ENCODE measurements around the gene FAM47E. TPM values are rescaled to one million over a fixed set of nuclear protein-coding genes. Genes with fewer than 3 reads are reported as not detected.
"Not testable (repeated sequence)": the region's sequence is repeated elsewhere in the genome, so short reads cannot be mapped to it uniquely, and the experiment has no call there.

FAM47E gene
- total RNA-seq, 6 experiments from 2014 or later: 0.17 TPM; not detected in 5

DNA sequence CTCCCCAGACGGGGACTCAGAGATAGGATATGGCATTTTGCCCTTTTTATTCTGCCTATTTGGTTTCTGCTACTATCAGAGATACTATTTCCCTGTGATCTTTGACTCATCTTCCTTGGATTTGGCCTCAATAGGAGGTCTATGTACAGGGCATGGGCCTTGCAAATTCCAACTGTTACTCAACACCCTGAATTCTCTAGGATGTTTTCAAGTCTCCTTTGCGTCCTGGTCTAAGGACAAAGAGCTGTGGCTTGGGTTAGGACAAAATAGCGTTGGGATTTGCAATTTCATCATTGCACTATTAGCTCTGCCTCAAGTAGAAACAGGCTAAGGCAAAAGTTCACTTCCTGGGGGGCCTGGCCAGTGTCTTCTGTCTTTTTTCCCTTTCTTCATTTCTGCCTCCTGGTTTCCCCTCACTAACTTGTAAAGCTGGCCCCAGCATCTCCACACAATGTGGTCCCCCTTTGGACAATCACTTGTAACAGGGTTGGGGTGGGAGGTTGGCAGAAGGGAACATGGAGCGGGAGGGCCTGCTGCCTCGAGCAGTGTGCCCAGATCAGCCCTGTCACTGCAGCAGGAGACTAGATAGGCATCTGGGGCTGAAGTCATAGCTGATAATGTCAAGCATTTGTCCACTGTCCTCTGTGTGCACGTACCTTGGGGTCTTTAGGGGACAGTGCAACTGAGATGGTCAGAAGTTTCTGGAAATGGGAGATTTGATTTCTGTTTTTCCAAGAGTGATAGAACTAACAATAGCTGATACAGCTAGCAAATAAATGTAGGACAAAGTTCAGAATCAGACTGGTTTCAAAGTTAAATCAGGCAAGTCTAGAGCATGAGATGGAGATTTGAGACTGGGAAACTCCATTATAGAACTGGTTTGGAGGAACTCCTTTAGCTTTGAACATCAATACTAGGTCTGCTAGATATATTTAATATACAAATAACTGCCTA, 29.2 kb downstream of the FAM47E start:
- H3K9me3 Mint-ChIP-seq: peaks cover 5% of the 10 kb centered on the region; the same call in 1 of the 2 replicates
- H3K36me3 Mint-ChIP-seq (ENCODE audit: low read depth): no peaks in the 10 kb centered on the region
- H3K27me3 Mint-ChIP-seq (ENCODE audit: insufficient read depth): peaks cover 22% of the 10 kb centered on the region
- H3K4me3 Mint-ChIP-seq: no peak overlapping the region
- no peak overlapping the region for H3K27ac Mint-ChIP-seq
- H3K4me1 Mint-ChIP-seq (ENCODE audit: low read depth): peaks cover 7% of the 10 kb centered on the region
- TF ChIP-seq, protein P1, sequence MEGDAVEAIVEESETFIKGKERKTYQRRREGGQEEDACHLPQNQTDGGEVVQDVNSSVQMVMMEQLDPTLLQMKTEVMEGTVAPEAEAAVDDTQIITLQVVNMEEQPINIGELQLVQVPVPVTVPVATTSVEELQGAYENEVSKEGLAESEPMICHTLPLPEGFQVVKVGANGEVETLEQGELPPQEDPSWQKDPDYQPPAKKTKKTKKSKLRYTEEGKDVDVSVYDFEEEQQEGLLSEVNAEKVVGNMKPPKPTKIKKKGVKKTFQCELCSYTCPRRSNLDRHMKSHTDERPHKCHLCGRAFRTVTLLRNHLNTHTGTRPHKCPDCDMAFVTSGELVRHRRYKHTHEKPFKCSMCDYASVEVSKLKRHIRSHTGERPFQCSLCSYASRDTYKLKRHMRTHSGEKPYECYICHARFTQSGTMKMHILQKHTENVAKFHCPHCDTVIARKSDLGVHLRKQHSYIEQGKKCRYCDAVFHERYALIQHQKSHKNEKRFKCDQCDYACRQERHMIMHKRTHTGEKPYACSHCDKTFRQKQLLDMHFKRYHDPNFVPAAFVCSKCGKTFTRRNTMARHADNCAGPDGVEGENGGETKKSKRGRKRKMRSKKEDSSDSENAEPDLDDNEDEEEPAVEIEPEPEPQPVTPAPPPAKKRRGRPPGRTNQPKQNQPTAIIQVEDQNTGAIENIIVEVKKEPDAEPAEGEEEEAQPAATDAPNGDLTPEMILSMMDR (IDR thresholded peaks at IDR 0.05): no peak
- no peak for DNase-seq

DNA sequence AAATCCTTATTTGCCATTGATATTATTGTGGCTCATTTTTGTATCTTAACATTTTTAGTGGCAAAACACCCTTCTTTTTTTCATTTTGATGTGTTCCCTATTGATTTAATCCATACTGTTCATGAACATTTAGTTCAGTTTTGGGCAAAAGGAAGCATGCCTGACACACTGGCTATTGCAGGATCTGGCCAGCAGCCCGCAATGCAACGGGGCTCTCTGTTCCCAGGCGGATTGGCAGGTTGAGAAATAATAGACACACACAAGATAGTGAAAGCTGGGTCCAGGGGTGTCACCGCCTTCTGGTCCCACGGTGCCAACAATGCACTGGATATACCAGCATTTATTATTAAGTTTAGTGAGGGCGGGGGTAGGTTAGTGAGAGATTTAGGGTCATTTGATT, 30.1 kb downstream of the FAM47E start:
- not testable (repeated sequence) for H3K4me3 Mint-ChIP-seq; DNase-seq; H3K36me3 Mint-ChIP-seq (ENCODE audit: low read depth); H3K27ac Mint-ChIP-seq; H3K4me1 Mint-ChIP-seq (ENCODE audit: low read depth)
- H3K9me3 Mint-ChIP-seq: peaks cover 13% of the 10 kb centered on the region
- H3K27me3 Mint-ChIP-seq (ENCODE audit: insufficient read depth): peaks cover 20% of the 10 kb centered on the region

DNA sequence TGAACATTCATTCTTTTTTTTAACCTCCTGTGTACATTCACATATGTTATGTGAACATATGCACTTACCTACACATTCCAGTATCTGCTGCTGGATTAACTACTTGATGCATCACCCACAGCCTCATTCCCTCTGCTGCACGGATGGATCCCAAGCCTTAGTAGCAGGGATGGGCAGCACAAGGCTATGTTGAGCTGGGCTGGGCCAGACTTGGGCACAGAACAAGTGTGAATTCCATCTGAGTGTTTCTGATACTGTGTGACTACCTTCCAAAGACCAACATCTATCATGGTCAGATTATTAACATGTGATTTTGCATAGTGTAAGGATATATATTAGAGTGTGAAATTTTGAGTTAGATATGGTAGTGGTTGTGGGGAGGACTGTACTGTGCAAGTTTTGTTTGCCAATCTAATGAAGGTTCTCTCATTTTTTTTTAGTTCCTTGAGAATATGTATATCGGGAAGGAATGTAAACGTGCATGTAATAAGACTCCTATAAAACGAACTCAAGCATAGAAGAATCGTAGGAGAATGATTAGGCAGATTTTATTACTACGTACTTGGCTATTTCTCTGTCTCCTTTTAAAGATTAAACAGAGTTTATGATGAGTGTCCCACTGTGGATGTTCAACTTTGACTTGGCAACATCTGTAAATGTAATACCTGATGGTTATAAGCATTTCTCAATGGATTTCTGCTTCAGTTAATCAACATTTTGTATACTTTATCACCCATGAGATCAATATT, 31.6 kb downstream of the FAM47E start:
- peaks cover under 1% of the 10 kb centered on the region; the same call in 1 of the 2 replicates for H3K4me1 Mint-ChIP-seq (ENCODE audit: low read depth)
- DNase-seq: no peak
- peaks cover 14% of the 10 kb centered on the region for H3K9me3 Mint-ChIP-seq
- peaks cover 19% of the 10 kb centered on the region for H3K27me3 Mint-ChIP-seq (ENCODE audit: insufficient read depth)
- no peak overlapping the region for H3K4me3 Mint-ChIP-seq
- TF ChIP-seq, protein P1 (IDR thresholded peaks at IDR 0.05): no peak
- H3K36me3 Mint-ChIP-seq (ENCODE audit: low read depth): no peaks in the 10 kb centered on the region
- H3K27ac Mint-ChIP-seq: no peak overlapping the region

DNA sequence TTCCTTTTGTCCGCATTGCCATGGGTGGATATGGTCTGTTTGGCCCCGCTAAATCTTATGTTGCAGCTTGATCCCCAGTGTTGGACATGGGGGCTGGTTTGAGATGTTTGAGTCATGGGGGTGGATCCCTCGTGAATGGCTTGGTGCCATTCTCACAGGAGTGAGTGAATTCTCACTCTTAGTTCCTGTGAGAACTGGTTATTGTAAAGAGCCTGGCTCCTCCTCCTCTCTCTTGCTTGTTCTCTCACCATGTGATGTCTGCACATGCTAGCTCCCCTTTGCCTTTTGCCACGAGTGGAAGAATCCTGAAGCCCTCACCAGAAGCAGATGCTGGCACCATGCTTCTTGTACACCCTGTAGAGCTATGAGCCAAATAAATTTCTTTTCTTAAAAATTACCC, 32.4 kb downstream of the FAM47E start:
- no peak for DNase-seq
- H3K36me3 Mint-ChIP-seq (ENCODE audit: low read depth): no peaks in the 10 kb centered on the region
- no peak overlapping the region for H3K4me3 Mint-ChIP-seq
- H3K27ac Mint-ChIP-seq: no peak overlapping the region
- H3K27me3 Mint-ChIP-seq (ENCODE audit: insufficient read depth): peaks cover 17% of the 10 kb centered on the region
- TF ChIP-seq, protein P1 (IDR thresholded peaks at IDR 0.05): no peak
- no peaks in the 10 kb centered on the region for H3K4me1 Mint-ChIP-seq (ENCODE audit: low read depth)
- H3K9me3 Mint-ChIP-seq: peaks cover 14% of the 10 kb centered on the region

DNA sequence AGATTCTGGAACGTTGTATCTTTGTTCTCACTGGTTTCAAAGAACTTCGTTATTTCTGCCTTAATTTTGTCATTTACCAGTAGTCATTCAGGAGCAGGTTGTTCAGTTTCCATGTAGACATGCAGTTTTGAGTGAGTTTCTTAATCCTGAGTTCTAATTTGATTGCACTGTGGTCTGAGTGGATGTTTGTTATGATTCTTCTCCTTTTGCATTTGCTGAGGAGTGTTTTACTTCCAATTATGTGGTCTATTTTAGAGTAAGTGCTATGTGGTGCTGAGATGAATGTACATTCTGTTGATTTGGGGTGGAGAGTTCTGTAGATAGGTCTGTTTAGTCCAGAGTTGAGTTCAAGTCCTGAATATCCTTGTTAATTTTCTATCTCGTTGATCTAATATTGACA, 36.3 kb downstream of the FAM47E start:
- not testable (repeated sequence) for H3K36me3 Mint-ChIP-seq (ENCODE audit: low read depth); H3K4me1 Mint-ChIP-seq (ENCODE audit: low read depth); H3K27ac Mint-ChIP-seq; H3K4me3 Mint-ChIP-seq; DNase-seq
- Mint-ChIP-seq H3K9me3 (peaks cover 14% of the 10 kb centered on the region), H3K27me3 (ENCODE audit: insufficient read depth) (peaks cover 31% of the 10 kb centered on the region)

DNA sequence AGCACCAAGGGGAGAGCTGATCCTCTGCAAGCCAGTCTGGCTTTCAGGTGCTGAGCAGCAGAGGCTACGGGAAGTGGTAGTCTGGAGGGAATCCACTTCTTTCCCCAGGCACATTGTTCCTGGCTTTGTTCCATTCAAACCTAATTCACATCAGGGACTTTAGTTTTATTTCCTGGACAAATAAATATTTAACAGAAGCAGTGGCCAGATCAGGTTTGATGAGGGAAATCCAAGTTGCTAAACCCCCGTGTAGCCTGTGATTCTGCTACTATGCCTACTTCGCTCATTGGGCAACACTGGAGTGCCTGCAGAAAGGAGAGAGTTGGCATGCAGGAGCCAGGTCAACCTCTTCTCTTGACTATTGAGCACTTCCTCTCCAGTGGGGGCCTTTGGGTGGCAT, 41.2 kb downstream of the FAM47E start:
- no peaks in the 10 kb centered on the region for H3K4me1 Mint-ChIP-seq (ENCODE audit: low read depth)
- TF ChIP-seq, protein P1 (IDR thresholded peaks at IDR 0.05): no peak
- no peak for DNase-seq
- H3K36me3 Mint-ChIP-seq (ENCODE audit: low read depth): peaks cover 9% of the 10 kb centered on the region
- H3K27me3 Mint-ChIP-seq (ENCODE audit: insufficient read depth): peaks cover 31% of the 10 kb centered on the region
- H3K27ac Mint-ChIP-seq: no peak overlapping the region
- H3K4me3 Mint-ChIP-seq: no peak overlapping the region
- H3K9me3 Mint-ChIP-seq: peaks cover 19% of the 10 kb centered on the region
